Ammon's horn (tissue), 1 donor: ENCODE results near the gene TRAF4.
"Not testable (repeated sequence)": the region's sequence is repeated elsewhere in the genome, so short reads cannot be mapped to it uniquely, and the experiment has no call there.

Experiments used
- DNase-seq: peaks from one replicate; pipeline ENCODE4 v3.0.0-alpha.2; 2016; ENCODE audit warnings: low spot score

TRAF4 gene

DNA sequence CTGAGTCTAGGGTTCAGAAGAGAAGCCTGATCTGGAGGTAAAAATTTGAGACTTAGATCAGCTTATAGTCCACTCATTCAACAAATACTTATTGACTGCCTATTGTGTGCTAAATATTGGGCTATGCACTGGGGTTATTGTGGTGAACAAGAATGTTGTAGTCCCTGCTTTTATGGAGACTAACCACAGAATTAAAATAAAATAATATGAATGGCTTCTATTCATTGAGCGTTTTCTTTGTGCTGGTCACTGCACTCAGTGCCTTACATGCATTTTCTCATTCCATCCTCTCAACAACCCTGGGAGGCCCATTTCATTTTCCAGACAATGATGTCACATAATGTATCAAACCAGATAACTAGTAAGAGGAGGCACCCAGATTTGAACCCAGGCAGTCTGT is 10.5 kb upstream of the TRAF4 start:
- DNase-seq, result no peak

DNA sequence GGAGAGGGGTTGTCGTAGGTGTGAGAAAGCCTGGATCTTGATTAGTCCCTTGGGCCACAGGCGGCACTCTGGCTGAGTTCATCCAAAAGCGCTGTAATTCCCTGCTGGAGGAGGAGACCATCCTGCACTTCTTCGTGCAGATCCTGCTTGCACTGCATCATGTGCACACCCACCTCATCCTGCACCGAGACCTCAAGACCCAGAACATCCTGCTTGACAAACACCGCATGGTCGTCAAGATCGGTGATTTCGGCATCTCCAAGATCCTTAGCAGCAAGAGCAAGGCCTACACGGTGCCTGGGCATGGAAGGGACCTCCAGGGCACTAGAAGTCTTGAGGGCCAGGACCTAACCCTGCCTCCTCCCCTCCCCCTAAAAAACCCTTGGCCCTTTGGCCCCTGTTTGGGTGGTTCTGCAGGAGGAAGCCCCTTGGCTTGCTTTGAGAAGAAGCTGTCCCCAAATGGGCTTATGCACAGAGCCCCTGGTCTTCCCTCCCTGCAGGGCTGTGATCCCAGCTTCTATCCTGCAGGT is 9.0 kb upstream of the TRAF4 start:
- DNase-seq, result no peak

DNA sequence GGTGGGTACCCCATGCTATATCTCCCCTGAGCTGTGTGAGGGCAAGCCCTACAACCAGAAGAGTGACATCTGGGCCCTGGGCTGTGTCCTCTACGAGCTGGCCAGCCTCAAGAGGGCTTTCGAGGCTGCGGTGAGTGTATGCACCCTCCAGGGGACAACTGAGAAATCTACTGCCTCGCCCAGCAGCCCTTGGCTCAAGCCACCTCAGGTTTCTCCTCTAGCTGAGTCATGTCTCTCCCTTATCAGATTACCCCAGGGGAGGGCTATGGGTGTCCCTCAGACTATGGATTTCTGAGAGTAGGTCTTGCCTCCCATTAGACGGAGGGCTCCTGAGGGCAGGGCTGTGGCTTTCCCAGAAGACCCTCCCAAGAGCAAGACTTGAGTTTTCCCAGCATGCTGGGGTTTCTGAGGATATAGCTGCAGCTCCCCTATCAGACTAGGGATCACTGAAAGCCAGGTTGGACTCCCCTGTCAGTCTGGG is 8.5 kb upstream of the TRAF4 start:
- DNase-seq, result no peak

DNA sequence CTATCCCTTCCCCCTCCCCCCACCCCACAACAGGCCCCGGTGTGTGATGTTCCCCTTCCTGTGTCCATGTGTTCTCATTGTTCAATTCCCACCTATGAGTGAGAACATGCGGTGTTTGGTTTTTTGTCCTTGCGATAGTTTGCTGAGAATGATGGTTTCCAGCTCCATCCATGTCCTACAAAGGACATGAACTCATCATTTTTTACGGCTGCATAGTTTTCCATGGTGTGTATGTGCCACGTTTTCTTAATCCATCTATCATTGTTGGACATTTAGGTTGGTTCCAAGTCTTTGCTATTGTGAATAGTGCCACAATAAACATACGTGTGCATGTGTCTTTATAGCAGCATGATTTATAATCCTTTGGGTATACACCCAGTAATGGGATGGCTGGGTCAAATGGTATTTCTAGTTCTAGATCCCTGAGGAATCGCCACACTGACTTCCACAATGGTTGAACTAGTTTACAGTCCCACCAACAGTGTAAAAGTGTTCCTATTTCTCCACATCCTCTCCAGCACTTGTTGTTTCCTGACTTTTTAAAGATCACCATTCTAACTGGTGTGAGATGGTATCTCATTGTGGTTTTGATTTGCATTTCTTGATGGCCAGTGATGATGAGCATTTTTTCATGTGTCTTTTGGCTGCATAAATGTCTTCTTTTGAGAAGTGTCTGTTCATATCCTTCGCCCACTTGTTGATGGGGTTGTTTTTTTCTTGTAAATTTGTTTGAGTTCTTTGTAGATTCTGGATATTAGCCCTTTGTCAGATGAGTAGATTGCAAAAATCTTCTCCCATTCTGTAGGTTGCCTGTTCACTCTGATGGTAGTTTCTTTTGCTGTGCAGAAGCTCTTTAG is 7.7 kb upstream of the TRAF4 start:
- DNase-seq, result not testable (repeated sequence)

DNA sequence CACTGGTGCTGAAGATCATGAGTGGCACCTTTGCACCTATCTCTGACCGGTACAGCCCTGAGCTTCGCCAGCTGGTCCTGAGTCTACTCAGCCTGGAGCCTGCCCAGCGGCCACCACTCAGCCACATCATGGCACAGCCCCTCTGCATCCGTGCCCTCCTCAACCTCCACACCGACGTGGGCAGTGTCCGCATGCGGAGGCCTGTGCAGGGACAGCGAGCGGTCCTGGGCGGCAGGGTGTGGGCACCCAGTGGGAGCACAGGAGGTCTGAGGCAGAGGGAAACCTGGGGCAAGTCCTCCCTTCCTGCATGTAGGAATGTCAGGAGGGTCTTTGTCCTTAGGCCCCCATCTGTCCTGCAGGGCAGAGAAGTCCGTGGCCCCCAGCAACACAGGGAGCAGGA is 6.5 kb upstream of the TRAF4 start:
- DNase-seq, result no peak

DNA sequence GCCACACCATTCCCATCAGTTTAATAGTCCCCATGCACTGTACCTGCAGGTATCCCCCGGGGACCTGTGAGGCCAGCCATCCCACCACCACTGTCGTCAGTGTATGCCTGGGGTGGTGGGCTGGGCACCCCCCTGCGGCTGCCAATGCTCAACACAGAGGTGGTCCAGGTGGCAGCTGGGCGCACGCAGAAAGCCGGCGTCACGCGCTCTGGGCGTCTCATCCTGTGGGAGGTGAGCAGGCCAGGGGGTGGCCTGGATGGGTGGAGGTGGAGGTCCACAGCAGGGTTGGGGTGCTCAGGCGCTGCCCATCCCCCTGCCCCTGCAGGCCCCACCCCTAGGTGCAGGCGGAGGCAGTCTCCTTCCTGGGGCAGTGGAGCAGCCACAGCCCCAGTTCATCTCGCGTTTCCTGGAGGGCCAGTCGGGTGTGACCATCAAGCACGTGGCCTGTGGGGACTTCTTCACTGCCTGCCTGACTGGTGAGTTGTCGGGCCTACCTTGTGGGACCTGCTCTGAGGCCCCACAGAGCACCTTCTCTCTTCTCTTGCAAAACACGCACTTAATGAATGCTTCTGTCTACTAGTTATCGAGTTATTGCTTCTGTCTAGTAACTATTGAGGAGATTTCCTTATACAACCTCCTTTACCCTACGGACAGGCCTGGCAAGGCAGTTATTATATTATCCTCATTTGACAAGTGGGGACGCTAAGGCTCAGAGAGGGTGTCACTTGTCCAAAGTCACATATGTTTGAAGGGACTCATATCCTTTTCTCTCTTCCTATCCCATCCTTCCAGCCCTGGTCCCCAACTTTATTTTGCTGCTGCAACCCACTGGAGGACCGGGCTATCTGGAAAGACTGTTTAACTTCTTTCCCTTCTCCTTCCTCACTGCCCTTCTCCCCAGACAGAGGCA is 5.8 kb upstream of the TRAF4 start:
- no peak for DNase-seq

DNA sequence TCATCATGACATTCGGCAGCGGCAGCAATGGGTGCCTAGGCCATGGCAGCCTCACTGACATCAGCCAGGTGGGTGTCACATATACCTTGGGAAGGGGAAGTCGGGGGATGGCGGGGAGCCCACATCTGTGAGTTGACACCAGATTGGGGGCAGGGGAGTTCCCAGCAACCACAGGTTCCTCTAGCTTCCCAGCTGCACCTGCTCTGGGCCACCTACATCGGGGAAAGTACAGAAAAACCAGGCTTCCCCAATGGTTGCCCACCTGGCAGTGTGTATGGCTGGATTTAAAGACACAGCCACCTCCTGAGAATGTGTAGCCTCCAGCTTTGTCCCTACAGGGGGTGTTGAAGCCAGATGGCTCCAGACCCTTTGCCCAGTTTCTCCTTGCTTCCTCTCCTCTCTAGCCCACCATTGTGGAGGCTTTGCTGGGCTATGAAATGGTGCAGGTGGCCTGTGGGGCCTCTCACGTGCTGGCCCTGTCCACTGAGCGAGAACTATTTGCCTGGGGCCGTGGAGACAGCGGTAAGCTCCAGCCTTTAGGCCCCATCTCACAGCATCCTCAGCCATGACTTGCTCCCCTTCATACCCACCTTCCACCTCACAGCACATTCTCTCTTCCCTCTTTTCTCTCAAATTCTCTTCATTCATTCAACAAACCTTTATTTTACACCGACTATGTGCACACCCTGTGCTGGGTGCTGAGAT is 5.0 kb upstream of the TRAF4 start:
- DNase-seq, result no peak

DNA sequence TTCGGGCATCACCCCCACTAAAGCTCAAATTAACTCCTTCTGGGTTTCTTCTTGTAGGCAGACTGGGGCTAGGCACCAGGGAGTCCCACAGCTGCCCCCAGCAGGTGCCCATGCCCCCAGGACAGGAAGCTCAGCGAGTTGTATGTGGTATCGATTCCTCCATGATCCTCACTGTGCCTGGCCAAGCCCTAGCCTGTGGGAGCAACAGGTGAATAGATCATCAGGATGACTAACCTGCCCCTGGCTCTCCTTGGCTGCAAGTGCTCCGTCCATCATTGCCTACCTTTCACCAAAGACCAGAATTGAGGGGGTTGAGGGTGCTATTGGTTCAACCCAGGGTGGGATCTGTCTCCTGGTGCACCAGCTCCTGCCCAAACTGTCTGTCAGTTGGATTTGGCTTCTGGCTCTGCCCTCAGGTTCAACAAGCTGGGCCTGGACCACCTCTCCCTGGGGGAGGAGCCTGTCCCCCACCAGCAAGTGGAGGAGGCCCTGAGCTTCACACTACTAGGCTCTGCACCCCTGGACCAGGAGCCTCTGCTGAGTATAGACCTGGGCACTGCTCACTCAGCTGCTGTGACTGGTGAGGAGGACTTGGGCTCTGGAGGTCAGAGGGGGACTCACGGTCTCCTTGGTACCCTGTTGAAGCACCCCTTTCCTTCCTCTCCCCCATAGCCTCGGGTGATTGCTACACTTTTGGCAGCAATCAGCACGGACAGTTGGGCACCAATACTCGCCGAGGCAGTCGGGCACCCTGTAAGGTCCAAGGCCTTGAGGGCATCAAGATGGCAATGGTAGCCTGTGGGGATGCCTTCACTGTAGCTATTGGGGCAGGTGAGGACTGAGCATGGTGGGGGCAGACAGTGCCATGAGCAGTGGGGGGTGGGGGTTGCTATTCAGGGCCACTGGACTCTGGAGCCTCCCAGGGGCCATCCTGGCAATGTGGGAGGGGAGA is 3.1 kb upstream of the TRAF4 start:
- no peak for DNase-seq

DNA sequence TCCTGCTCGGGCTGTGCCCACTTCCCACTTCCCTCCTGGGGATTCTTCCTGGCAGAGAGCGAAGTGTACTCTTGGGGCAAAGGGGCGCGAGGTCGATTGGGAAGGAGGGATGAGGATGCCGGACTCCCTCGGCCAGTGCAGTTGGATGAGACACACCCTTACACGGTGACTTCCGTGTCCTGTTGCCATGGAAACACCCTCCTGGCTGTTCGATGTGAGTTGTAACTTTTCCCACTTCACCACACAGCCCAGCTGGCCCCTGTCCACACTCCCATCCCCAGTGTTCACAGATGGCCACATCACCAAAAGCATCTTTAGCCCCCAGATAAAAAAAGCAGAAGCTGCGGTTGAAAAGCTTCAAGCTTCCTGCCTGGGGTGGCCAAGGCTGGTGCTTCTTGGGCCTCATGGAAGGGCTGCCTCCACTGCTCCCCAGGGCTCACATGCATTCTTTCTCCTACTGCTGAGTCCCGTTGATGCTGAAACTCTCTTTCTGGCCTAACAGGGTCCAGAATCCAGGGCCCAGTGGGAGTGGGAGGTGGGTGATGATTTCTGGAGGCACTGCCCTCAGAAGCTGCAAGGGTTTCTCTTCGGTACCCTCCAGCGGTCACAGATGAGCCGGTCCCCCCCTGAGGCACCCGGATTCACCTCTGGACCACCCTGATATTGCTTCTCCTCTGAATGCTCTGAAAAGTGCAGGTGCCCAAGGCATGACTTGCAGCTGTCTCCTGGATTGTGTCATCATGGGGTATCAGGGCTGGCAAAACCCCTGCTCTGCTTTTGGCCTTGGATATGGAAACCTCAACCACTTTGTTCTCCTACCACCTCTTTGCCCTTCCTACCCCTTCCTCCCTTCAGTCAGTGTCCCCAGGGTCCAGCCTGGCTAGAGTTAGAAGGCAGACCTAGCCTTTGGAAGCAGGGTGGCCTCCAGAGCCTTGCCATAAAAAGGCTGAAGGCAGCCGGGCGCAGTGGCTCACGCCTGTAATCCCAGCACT is 2.2 kb upstream of the TRAF4 start:
- DNase-seq, result peak; percentile 38

DNA sequence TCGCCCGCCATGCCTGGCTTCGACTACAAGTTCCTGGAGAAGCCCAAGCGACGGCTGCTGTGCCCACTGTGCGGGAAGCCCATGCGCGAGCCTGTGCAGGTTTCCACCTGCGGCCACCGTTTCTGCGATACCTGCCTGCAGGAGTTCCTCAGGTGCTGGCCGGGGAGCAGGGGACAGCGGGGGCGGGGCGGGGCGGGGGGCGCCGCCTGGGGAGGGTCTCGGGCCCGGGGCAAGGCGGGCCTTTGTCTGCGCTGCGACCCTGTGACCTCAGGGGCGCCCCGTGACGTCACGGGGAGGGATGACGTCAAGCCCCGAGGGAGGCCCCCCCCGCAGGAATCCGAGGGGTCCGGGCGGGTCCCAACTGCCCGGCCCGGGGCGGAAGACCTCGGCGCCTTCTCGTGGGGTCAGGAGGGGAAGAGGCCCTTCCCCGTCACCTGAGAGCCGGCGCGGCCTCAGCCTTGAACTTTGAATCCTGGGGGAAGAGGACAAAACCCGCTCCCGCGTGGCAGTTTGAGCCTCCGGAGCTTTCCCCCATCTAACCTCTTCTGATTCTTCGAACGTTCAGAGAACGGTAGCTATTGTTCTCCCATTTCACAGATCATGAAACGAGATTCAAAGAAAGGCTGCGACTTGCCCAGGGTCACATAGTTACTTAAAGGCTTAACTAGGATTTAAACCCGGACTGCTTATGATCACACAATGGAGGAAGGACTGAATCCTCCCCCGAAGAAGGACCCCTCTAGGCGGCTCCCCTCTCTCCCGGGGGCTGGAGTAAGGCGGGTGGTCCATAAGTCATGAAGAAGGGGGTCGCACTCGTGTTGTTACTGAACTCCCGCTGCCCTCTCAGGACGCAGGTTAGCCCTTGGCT is 527 bp downstream of the TRAF4 start:
- no peak for DNase-seq

DNA sequence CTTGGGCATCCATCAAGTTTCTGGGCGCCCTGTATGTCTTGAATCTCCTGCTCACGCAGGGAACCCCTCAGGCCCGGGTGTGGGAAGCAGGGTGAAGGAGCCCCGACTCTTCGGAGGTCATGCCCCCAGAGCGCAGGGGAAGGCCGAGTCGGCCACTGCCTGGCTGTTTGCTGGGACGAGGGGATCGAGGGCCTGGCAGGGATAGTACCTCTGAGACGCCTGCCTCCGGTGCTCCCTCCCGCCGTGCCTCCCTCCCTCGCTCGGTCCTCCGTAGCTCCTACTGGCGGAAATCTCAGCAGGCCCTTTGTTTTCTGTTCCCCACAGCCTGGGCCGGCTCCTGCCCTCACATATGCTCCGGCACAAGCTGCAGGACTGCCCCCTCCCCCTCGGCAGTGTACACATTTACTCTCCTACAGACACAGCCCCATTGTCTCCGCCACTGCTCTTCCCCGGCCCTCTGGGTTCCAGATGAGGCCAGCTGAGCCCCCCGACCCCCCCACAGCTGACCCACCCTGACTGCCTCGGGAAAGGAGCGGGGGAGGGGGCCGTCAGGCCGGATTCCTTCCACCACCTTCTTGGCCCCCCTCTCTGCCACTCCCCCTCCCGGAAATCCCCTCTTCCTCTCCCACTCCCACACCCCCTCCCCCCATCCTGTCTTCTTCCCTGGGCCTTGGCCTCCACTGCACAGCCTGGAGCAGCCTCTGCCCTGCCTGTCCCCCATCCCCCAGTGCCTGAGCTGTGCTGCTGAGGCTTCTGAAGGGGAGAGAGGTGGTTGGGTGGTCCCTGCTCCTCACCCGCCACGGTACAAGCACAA is 1.4 kb downstream of the TRAF4 start:
- peak; percentile 97 for DNase-seq

DNA sequence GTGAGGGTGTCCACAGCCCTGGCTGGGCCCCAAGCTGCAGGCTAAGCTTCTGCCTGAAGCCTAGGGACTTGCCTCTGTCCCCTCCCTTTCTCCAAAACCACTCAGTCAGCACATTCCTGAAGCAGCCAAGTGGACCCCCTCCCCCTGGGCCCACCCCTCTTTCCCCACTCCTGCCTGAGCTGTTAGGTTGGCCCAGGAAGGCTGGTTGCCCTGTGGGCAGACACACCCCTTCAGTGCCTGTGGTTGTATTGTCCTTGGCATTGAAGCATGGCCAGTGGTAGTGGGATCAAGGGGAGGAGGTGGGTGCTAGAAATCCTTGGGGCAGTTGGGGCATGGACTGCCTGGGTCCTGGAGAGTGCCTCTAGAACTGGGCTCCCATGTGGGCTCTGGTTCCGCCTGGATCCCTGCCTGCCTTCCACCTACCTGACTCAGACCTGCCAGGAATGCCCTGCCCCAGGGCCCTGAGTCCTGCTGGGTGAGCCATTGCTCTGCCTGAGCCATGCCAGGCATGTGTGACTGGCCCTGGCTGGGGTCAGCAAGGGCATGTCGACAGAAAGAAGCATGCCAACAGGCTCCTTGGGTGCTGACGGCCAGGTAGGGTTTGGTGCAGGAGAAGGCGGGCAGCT is 2.1 kb downstream of the TRAF4 start:
- DNase-seq, result no peak

DNA sequence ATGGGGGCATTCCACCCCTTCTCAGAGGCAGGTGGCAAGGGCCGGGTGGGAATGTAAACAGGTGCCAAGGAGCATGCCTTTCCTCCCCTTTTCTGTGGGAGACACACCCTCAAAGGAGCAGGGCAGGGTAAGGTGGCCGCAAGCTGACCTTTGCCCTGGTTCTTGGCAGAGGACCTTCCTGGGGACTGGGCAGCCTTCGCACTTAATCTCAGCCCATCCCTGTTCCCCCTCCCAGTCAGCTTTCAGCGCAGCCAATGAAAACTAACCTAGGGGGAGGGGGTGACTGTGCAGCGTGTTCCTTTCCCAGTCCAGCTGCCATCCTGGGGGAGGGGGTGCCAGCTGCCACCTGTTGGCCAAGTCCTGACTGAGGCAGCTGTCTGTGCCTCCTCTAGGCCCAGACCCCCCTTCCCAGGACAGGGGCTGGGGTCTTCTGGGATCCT is 2.8 kb downstream of the TRAF4 start:
- DNase-seq, result peak; percentile 83

DNA sequence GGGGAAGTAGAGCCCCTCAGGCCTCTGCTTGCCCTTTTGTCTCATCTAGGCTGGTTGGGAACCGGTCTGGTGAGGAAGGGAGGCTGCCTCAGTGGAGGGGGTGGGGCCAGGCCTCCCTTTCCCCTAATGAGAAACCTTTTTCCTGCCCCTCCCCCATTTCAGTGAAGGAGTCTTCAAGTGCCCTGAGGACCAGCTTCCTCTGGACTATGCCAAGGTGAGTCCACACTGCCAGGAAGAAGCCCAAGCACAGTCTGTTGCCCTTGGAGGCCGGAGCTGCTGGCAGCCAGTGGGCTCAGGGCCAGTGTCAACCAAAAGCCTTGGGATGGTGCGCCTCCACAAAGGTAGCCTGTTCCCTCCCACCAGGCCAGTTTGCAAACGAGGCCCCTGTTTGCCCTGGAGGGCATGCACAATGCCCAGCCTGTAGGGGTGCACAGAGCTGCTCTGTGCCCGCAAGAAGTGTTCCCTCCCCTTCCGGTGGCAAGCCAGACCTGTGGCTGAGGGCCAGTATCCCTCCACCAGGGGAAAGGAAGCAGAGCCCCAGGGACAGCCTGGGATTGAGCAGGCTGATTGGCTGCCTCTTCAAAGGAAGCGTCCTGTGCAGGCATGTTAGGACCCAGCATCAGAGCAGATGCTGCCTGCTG is 3.4 kb downstream of the TRAF4 start:
- DNase-seq, result peak; percentile 88

DNA sequence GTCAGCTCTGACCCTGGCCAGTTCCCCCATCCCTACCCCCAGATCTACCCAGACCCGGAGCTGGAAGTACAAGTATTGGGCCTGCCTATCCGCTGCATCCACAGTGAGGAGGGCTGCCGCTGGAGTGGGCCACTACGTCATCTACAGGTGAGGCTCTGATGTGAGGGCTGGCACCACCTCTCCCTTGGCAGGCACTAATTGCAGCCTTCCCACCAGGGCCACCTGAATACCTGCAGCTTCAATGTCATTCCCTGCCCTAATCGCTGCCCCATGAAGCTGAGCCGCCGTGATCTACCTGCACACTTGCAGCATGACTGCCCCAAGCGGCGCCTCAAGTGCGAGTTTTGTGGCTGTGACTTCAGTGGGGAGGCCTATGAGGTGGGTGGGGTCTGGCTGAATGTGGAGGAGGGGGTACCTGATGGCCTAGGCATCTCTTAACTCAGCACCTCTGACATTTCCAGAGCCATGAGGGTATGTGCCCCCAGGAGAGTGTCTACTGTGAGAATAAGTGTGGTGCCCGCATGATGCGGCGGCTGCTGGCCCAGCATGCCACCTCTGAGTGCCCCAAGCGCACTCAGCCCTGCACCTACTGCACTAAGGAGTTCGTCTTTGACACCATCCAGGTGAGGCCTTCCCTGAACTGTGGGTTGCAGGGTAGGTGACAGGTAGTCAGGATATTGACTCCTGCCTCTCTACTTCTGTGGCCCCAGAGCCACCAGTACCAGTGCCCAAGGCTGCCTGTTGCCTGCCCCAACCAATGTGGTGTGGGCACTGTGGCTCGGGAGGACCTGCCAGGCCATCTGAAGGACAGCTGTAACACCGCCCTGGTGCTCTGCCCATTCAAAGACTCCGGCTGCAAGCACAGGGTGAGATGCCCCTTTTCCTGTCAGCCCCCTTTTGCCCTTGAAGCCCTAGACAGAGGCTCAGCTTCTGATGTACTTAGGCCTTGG is 4.3 kb downstream of the TRAF4 start:
- DNase-seq, result no peak
